Dedifferentiated amniotic fluid mesenchymal stem cell (primary cell): ENCODE measurements around the gene BEND4.

Experiments
- DNase-seq: peaks from one replicate; pipeline ENCODE4 v3.0.0-alpha.2; 2016; ENCODE audit errors: extremely low spot score

The BEND4 gene

GRCh38 chr4:42104521-42104920 is 47.9 kb downstream of the BEND4 start:
- no peak for DNase-seq

- DNase-seq, result no peak
These were observed 50.9 kb downstream of the BEND4 start for GRCh38 chr4:42101446-42101975.

GRCh38 chr4:42088386-42088785 is 64.1 kb downstream of the BEND4 start:
- no peak for DNase-seq

- DNase-seq, result no peak
These were observed 68.6 kb downstream of the BEND4 start for GRCh38 chr4:42083816-42084215.

- DNase-seq, result no peak
These were observed 72.1 kb downstream of the BEND4 start for GRCh38 chr4:42080306-42080705.

GRCh38 chr4:42078184-42078801 is 74.2 kb downstream of the BEND4 start:
- no peak for DNase-seq

GRCh38 chr4:42074294-42074693 is 78.2 kb downstream of the BEND4 start:
- DNase-seq, result no peak

- DNase-seq, result no peak
These were observed 82.0 kb downstream of the BEND4 start for GRCh38 chr4:42070463-42070862.

GRCh38 chr4:42067264-42067663 is 85.2 kb downstream of the BEND4 start:
- no peak for DNase-seq

GRCh38 chr4:42066402-42066801 is 86.1 kb downstream of the BEND4 start:
- DNase-seq, result no peak
